ACC112 (cell line): ENCODE results near the gene MTA2.

Experiments
- H2AFZ ChIP-seq: fragments of 200-600 bp; sonication (generic); one replicate; pipeline ENCODE4 v1.6.0; 2017; ENCODE audit warnings: antibody characterized with exemption, low read length; ENCODE audit not compliant: unreplicated experiment
- H3K27ac ChIP-seq: fragments of 200-600 bp; sonication (generic); 2 replicates; pipeline ENCODE4 v1.5.1; 2014; ENCODE audit warnings: low read depth, mild to moderate bottlenecking, antibody characterized with exemption, low read length, moderate library complexity
- H3K27me3 ChIP-seq: fragments of 200-600 bp; sonication (generic); 2 replicates; pipeline ENCODE4 v1.6.1; 2014; ENCODE audit warnings: mild to moderate bottlenecking, antibody characterized with exemption, low read length, moderate library complexity, mixed read lengths; ENCODE audit not compliant: insufficient read depth
- H3K36me3 ChIP-seq: fragments of 200-600 bp; sonication (generic); 2 replicates; pipeline ENCODE4 v1.6.1; 2016; ENCODE audit warnings: mild to moderate bottlenecking, antibody characterized with exemption, low read length, moderate library complexity, mixed read lengths; ENCODE audit not compliant: insufficient read depth
- H3K4me1 ChIP-seq: fragments of 200-600 bp; sonication (generic); one replicate; pipeline ENCODE4 v1.6.1; 2016; ENCODE audit warnings: low read length, mixed read lengths; ENCODE audit not compliant: insufficient read depth, unreplicated experiment, control insufficient read depth
- H3K4me3 ChIP-seq: fragments of 200-600 bp; sonication (generic); 2 replicates; pipeline ENCODE4 v1.5.1; 2014; ENCODE audit warnings: mild to moderate bottlenecking, low read depth, low read length
- H3K79me2 ChIP-seq: fragments of 200-600 bp; sonication (generic); one replicate; pipeline ENCODE4 v1.6.0; 2016; ENCODE audit warnings: low read length; ENCODE audit not compliant: control insufficient read depth, unreplicated experiment, insufficient read depth

MTA2 gene

DNA sequence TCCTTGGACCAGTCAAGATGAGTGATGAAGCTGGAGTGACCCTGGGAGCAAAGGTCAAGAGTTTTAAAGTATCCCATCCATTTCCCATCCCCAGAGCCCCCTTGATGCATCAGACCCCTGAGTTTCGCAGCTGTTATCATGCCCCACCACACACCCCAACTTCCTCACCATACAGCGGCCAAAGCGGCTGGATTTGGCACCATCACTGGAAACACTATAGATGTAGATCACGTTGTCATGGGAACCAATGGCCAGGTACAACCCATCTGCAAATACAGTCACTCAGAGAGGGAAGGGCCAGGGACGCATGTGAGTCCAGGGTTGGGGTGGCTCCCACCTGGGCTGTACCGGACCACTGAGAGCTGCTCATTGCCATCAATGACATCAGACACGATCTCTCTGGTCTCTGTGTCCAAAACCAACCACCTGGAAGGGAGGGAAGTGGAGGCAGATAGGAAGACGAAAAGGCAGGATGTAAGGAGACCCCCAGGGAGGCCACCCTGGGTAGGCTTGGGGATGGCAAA lies 2.2 kb upstream of the MTA2 start:
- H3K4me3 ChIP-seq: no peak overlapping the region
- H3K36me3 ChIP-seq: peaks cover 14% of the 10 kb centered on the region; the same call in 1 of the 2 replicates
- peaks cover 16% of the 10 kb centered on the region for H3K4me1 ChIP-seq
- peaks cover 25% of the 10 kb centered on the region for H3K79me2 ChIP-seq
- H3K27ac ChIP-seq: no peak overlapping the region
- H2AFZ ChIP-seq: no peak overlapping the region
- H3K27me3 ChIP-seq: no peaks in the 10 kb centered on the region

GRCh38 chr11:62603072-62603408 lies 1.4 kb upstream of the MTA2 start:
- Histone ChIP-seq H3K27ac (no peak overlapping the region), H3K36me3 (peaks cover 19% of the 10 kb centered on the region; the same call in 1 of the 2 replicates), H3K79me2 (peaks cover 33% of the 10 kb centered on the region), H3K4me3 (peak overlapping the region; percentile 92), H3K27me3 (no peaks in the 10 kb centered on the region), H2AFZ (no peak overlapping the region), H3K4me1 (peaks cover 21% of the 10 kb centered on the region)

DNA sequence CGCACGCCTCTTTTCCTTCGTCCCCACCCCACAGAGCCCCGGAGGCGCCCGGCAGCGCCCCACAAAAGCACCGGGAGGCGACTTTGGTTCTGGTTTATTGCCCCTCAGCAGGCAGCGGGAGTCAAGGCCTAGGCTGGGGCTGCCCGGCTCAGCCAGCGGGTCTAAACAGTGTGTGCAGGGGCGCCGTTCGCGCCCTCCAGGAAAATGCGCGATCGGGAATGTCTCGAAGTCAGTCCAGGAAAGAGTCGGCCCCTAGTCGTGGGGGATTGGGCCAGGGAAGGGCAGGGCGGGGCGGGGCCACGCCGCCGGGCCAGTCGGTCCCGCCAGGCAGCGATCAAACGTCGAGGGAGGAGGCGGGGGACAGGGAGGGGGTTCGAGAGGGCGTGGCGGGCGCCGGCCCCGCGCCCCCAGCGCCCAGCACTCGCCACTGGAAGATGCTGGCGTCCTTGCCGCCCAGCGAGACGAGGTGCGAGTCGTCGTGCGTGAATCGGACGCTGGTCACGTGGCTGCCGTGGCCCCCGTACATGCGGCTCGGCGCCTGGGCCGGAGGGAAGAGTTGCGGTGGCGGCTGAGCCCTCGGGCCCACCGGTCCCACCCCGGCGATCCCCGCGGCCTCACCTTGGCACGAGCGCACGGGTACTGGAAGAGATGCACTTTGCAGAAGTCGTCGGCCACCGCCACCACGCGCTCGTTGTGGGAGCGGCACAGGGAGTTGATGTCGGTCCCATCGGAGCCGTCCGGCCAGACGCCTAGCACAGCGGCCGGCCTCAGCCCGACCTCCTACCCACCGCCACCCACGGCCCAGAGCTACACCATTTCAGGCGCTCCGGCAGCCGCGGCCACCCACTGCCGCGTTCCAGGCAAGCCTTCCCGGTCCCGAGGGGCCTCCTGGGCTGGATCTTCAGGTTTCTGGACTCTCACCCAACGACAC lies 741 bp upstream of the MTA2 start:
- H3K27ac ChIP-seq: peak overlapping the region; percentile 52
- H3K79me2 ChIP-seq: peaks cover 38% of the 10 kb centered on the region
- H3K36me3 ChIP-seq: peaks cover 25% of the 10 kb centered on the region; the same call in 1 of the 2 replicates
- H2AFZ ChIP-seq: peak overlapping the region; percentile 76
- H3K27me3 ChIP-seq: no peaks in the 10 kb centered on the region
- H3K4me1 ChIP-seq: peaks cover 21% of the 10 kb centered on the region
- peak overlapping the region; percentile 92 for H3K4me3 ChIP-seq

- peak overlapping the region; percentile 78 for H2AFZ ChIP-seq
- H3K4me3 ChIP-seq: peak overlapping the region; percentile 92
- peak overlapping the region; percentile 83 for H3K27ac ChIP-seq
- peaks cover 21% of the 10 kb centered on the region for H3K4me1 ChIP-seq
- peaks cover 25% of the 10 kb centered on the region; the same call in 1 of the 2 replicates for H3K36me3 ChIP-seq
- peaks cover 40% of the 10 kb centered on the region for H3K79me2 ChIP-seq
- no peaks in the 10 kb centered on the region for H3K27me3 ChIP-seq
These were observed 618 bp downstream of the MTA2 start for GRCh38 chr11:62601122-62601371.

- peaks cover 21% of the 10 kb centered on the region for H3K4me1 ChIP-seq
- H3K79me2 ChIP-seq: peaks cover 40% of the 10 kb centered on the region
- H3K4me3 ChIP-seq: peak overlapping the region; percentile 92
- H3K36me3 ChIP-seq: peaks cover 22% of the 10 kb centered on the region; the same call in 1 of the 2 replicates
- no peak overlapping the region for H2AFZ ChIP-seq
- peak overlapping the region; percentile 83 for H3K27ac ChIP-seq
- H3K27me3 ChIP-seq: no peaks in the 10 kb centered on the region
These were observed 1.1 kb downstream of the MTA2 start for GRCh38 chr11:62600367-62601121.

GRCh38 chr11:62599901-62600300 lies 1.8 kb downstream of the MTA2 start:
- H3K27me3 ChIP-seq: no peaks in the 10 kb centered on the region
- peaks cover 22% of the 10 kb centered on the region; the same call in 1 of the 2 replicates for H3K36me3 ChIP-seq
- peak overlapping the region; percentile 83; the same call in 1 of the 2 replicates for H3K27ac ChIP-seq
- H3K79me2 ChIP-seq: peaks cover 40% of the 10 kb centered on the region
- no peak overlapping the region for H2AFZ ChIP-seq
- peaks cover 21% of the 10 kb centered on the region for H3K4me1 ChIP-seq
- H3K4me3 ChIP-seq: peak overlapping the region; percentile 92

GRCh38 chr11:62599069-62599696 lies 2.5 kb downstream of the MTA2 start:
- H3K4me3 ChIP-seq: peak overlapping the region; percentile 92
- no peak overlapping the region for H2AFZ ChIP-seq
- H3K27me3 ChIP-seq: no peaks in the 10 kb centered on the region
- peaks cover 22% of the 10 kb centered on the region; the same call in 1 of the 2 replicates for H3K36me3 ChIP-seq
- peaks cover 21% of the 10 kb centered on the region for H3K4me1 ChIP-seq
- peak overlapping the region; percentile 83; the same call in 1 of the 2 replicates for H3K27ac ChIP-seq
- H3K79me2 ChIP-seq: peaks cover 40% of the 10 kb centered on the region

DNA sequence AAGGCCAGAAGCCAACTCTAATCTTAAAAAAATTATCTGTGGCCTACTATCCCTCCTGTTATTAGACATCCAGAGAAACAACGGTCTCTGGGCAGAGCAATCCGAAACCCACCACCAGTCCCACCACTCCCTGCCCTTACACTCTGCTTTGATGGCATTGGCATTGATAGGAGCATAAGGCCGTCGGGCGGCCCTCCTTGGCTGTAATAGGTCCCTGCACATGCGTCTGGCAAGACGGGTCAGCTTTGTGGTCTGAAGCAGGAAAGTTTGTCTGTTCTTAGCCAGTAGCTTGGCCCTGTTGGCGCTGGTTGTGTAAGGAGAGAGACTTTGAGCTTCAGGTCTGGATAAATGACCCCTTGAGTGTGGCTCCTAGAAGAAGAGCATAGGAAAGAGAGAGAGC lies 6.5 kb downstream of the MTA2 start:
- Histone ChIP-seq H3K79me2 (peaks cover 33% of the 10 kb centered on the region), H3K36me3 (peaks cover 21% of the 10 kb centered on the region; the same call in 1 of the 2 replicates), H2AFZ (no peak overlapping the region), H3K4me3 (no peak overlapping the region), H3K27ac (no peak overlapping the region), H3K4me1 (peaks cover 24% of the 10 kb centered on the region), H3K27me3 (no peaks in the 10 kb centered on the region)

GRCh38 chr11:62593434-62594044 lies 8.1 kb downstream of the MTA2 start:
- peaks cover 27% of the 10 kb centered on the region for H3K79me2 ChIP-seq
- peaks cover 23% of the 10 kb centered on the region for H3K4me1 ChIP-seq
- no peak overlapping the region for H3K27ac ChIP-seq

GRCh38 chr11:62592989-62593421 lies 8.7 kb downstream of the MTA2 start:
- Histone ChIP-seq H3K36me3 (peaks cover 9% of the 10 kb centered on the region; the same call in 1 of the 2 replicates), H3K27me3 (no peaks in the 10 kb centered on the region), H3K79me2 (peaks cover 21% of the 10 kb centered on the region), H3K4me3 (no peak overlapping the region), H3K27ac (no peak overlapping the region), H2AFZ (no peak overlapping the region), H3K4me1 (peaks cover 23% of the 10 kb centered on the region)

More at GRCh38 chr11:62593434-62594044, 8.1 kb downstream of the MTA2 start:
- no peak overlapping the region for H2AFZ ChIP-seq
- H3K27me3 ChIP-seq: no peaks in the 10 kb centered on the region
- peaks cover 14% of the 10 kb centered on the region; the same call in 1 of the 2 replicates for H3K36me3 ChIP-seq
- no peak overlapping the region for H3K4me3 ChIP-seq
